Adrenal gland (tissue), 12 donors: Measurements from ENCODE around the gene BDNF. TPM values are rescaled to one million over a fixed set of nuclear protein-coding genes. Genes with fewer than 3 reads are reported as not detected.

Source experiments
- DNase-seq, 7 donors: peaks; one replicate each; pipeline ENCODE4 v3.0.0-alpha.2; 2019 to 2020
- H3K27ac ChIP-seq, 5 donors: fragments of 200-600 bp; sonication (generic) in 4 of 5; 1 replicate in 3 of 5; 2 replicates in 2 of 5; pipeline versions ENCODE4 v1.5.1 to v1.8.0; 2016 to 2020; ENCODE audit warnings: mild to moderate bottlenecking in 1 of 5
- H3K27me3 ChIP-seq: fragments of 200-600 bp; 2 replicates; pipeline ENCODE4 v1.8.0; 2021
- H3K36me3 ChIP-seq, 2 donors: fragments of 200-600 bp; replicated peaks in 1 of 2; 1 replicate in 1 of 2; 2 replicates in 1 of 2; pipeline versions ENCODE4 v1.5.1 to v1.8.0; 2018 to 2022
- H3K4me1 ChIP-seq, 2 donors: fragments of 200-600 bp; replicated peaks in 1 of 2; 1 replicate in 1 of 2; 2 replicates in 1 of 2; pipeline versions ENCODE4 v1.5.1 to v1.8.0; 2018 to 2021
- H3K4me3 ChIP-seq, 4 donors: fragments of 200-600 bp; sonication (generic) in 3 of 4; one replicate each; pipeline ENCODE4 v1.5.1; 2016 to 2018
- H3K9me3 ChIP-seq, 3 donors: fragments of 200-600 bp; sonication (generic) in 1 of 3; replicated peaks in 1 of 3; 1 replicate in 2 of 3; 2 replicates in 1 of 3; pipeline versions ENCODE4 v1.5.1 to v1.8.0; 2016 to 2021
- POLR2A ChIP-seq, 2 donors: fragments of 450-650 bp; IDR thresholded peaks; one replicate each; pipeline ENCODE4 v1.6.1; 2017; ENCODE audit warnings: antibody characterized with exemption in 2 of 2, mild to moderate bottlenecking in 2 of 2, moderate library complexity in 1 of 2
- WGBS, 4 donors: extraction: QIAGEN DNeasy Blood & Tissue Kit in 2 of 4; methylation state at CpG; one replicate each; pipeline versions ENCODE4 v1.1.5 to v1.1.7; 2013 to 2017; 5-methylcytosine and 5-hydroxymethylcytosine counted together
- intact Hi-C, 2 donors: fragments of 100-400 bp; cut with DNase I; formaldehyde crosslinking; loops; one replicate each; pipeline versions ENCODE4 v1.14.1 to v1.15.0; 2022 to 2023
- polyA plus RNA-seq, 3 donors: library from polyadenylated mRNA; stranded (reverse); fragments of 200-250 nt in 2 of 3; fragments of 350-450 nt in 1 of 3; fragmentation: Illumina TruSeq in 1 of 3; extraction: RNeasy Lipid Tissue Mini Kit (QIAGEN cat#74804) in 1 of 3; gene quantifications; one replicate each; pipeline ENCODE4 v1.2.3, GENCODE V29; 2013 to 2014
- total RNA-seq, 9 donors: library from RNA; depleted of rRNA in 4 of 9; stranded (reverse); fragments of >200 nt in 4 of 9; fragments of 120-200 nt in 1 of 9; fragmentation: NEBNext Ultra II Directional in 1 of 9; extraction: Animal tissue kit (Norgen Biotek cat#: 25700) in 1 of 9; gene quantifications; one replicate each; pipeline versions ENCODE4 v1.1.0 to v1.2.4, GENCODE V29; 2013 to 2023
- TF ChIP-seq, protein P1 (sequence below), 6 experiments: fragments of 450-650 bp in 4 of 6; fragments of 200-600 bp in 2 of 6; sonication (generic) in 1 of 6; IDR thresholded peaks; 1 replicate in 5 of 6; 2 replicates in 1 of 6; pipeline versions ENCODE4 v1.5.1 to v1.8.0; 2016 to 2021; ENCODE audit warnings: antibody characterized with exemption in 6 of 6, mild to moderate bottlenecking in 2 of 6, moderate library complexity in 1 of 6
- donor health status: healthy with polysubstance abuse.
- donor health status: Bipolar disorder and iron deficiency.
- donor health status: DM: yes; HTN: yes; CAD: no.
- donor health status: DM: no; HTN: no; CAD: no.
- donor health status: DM: no; HTN: no; CAD: no.
- donor health status: DM: yes; HTN: yes; CAD: no.

Gene BDNF
- total and polyA plus RNA-seq, 12 donors = under 0.01 to 0.42 (median 0.21) TPM; not detected in 2

GRCh38 chr11:27699926-27700350, 317 bp downstream of the BDNF start:
- WGBS, 4 donors = 0 to 1% (median 0%) methylated on average over 6 to 28 of the region's 28 CpGs
- intact Hi-C loops = loop anchor here in 1 of 2 donors (5.0 kb wide), 3 partner anchors 827 to 1457 kb away; no protein-coding TSS in a partner anchor
- H3K4me3 ChIP-seq = peak overlapping the region in 2 of 4 donors; percentile 21 to 60
- peaks cover 29% of the 10 kb centered on the region for H3K27me3 ChIP-seq
- H3K36me3 ChIP-seq = no peaks in the 10 kb centered on the region
- H3K9me3 ChIP-seq = no peaks in the 10 kb centered on the region
- peak in 2 of 7 donors; percentile 11 to 21 for DNase-seq
- peaks cover 21 to 25% of the 10 kb centered on the region in 2 donors for H3K4me1 ChIP-seq
- no peak overlapping the region for H3K27ac ChIP-seq
- TF ChIP-seq, protein P1, sequence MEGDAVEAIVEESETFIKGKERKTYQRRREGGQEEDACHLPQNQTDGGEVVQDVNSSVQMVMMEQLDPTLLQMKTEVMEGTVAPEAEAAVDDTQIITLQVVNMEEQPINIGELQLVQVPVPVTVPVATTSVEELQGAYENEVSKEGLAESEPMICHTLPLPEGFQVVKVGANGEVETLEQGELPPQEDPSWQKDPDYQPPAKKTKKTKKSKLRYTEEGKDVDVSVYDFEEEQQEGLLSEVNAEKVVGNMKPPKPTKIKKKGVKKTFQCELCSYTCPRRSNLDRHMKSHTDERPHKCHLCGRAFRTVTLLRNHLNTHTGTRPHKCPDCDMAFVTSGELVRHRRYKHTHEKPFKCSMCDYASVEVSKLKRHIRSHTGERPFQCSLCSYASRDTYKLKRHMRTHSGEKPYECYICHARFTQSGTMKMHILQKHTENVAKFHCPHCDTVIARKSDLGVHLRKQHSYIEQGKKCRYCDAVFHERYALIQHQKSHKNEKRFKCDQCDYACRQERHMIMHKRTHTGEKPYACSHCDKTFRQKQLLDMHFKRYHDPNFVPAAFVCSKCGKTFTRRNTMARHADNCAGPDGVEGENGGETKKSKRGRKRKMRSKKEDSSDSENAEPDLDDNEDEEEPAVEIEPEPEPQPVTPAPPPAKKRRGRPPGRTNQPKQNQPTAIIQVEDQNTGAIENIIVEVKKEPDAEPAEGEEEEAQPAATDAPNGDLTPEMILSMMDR (IDR thresholded peaks at IDR 0.05) = no peak
- no peak for TF ChIP-seq POLR2A (IDR thresholded peaks at IDR 0.05)

DNA sequence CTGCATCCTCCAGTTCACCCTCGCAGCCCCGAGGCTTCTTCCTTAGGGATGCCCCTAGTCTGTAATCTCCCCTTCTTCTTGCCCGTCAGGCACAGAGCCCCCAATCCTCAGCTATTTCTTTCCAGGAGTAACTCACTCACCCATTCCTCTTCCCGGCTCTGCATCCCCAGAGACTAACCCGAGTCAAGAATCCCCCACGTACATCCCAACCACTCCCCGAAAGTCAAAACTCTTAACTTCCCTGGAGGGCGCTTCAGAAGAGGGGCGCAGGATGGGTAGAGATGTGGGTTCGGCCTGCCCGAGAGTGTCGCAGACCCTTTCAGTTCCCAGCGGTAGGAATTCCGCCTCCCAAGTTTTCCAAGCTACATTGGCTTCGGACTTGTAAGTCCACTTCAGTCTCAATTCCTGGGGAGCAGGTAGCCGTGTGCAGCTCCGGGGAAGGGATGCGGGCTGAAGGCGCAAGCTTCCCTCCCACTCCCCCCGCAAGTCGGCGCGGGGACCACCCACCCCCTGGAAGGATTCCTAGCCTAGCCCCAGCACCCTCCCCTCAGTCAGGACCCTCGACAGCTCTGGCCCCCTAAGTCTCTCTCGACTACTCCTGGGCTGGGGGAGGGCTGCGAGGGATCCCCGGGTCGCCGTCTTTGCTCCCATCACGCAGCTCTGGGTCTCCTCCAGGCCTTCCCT, 871 bp downstream of the BDNF start:
- intact Hi-C loops = loop anchor here in 1 of 2 donors (5.0 kb wide), 3 partner anchors 828 to 1458 kb away; no protein-coding TSS in a partner anchor
- Histone ChIP-seq H3K27me3 (peaks cover 29% of the 10 kb centered on the region), H3K36me3 (no peaks in the 10 kb centered on the region), H3K9me3 (no peaks in the 10 kb centered on the region), H3K27ac (no peak overlapping the region), H3K4me3 (peak overlapping the region in 1 of 4 donors; percentile 60), H3K4me1 (peaks cover 21 to 25% of the 10 kb centered on the region in 2 donors)
- WGBS, 4 donors = 1 to 2% (median 2%) methylated on average over 12 to 30 of the region's 30 CpGs
- no peak for DNase-seq
- TF ChIP-seq, protein P1 (IDR thresholded peaks at IDR 0.05) = peak in 2 of 6 experiments; percentile 14 to 19
- no peak for TF ChIP-seq POLR2A (IDR thresholded peaks at IDR 0.05)

- Histone ChIP-seq H3K27ac (no peak overlapping the region), H3K4me3 (peak overlapping the region in 1 of 4 donors; percentile 60), H3K9me3 (no peaks in the 10 kb centered on the region), H3K27me3 (peaks cover 29% of the 10 kb centered on the region), H3K4me1 (peaks cover 21 to 25% of the 10 kb centered on the region in 2 donors), H3K36me3 (no peaks in the 10 kb centered on the region)
- TF ChIP-seq POLR2A (IDR thresholded peaks at IDR 0.05) = no peak
- TF ChIP-seq, protein P1 (IDR thresholded peaks at IDR 0.05) = peak; percentile 28 to 74 (median 60)
- DNase-seq = peak; percentile 66 to 81 (median 77)
- intact Hi-C loops = loop anchor here in 1 of 2 donors (5.0 kb wide), 3 partner anchors 828 to 1458 kb away; no protein-coding TSS in a partner anchor
- WGBS, 4 donors = 1% methylated on average over 17 to 18 of the region's 18 CpGs
These were observed 1.4 kb downstream of the BDNF start for GRCh38 chr11:27698872-27699241.

DNA sequence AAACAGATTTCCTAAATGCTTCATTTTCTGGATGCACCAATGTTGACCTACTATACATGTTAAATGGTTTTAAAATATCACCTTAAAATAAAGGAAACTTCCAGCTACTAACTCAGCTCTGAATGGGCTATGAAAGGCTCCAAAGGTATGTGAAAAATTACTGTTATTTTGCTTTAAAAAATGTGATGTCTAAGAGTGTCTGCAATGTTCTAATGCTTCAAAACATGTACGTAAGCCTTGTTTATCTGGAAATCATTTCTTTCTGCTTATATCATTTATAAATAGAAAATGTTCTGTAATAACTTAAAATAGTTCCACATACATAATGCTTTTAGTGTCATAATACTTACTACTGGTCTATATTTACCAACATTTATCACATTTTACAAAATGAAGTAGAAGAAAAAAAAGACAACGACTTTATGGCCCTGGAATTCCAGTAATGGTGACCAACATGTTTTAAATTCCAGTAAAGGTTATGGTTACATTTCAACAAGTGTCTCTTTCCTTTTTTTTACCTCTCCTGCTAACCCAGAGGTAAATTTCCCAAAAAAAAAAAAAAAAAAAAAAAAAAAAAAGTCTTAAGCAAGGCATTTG, 2.5 kb downstream of the BDNF start:
- no peak overlapping the region for H3K4me3 ChIP-seq
- no peak for DNase-seq
- H3K27me3 ChIP-seq = peaks cover 29% of the 10 kb centered on the region
- no peaks in the 10 kb centered on the region for H3K36me3 ChIP-seq
- intact Hi-C loops = loop anchor here in 1 of 2 donors (5.0 kb wide), 3 partner anchors 830 to 1460 kb away; no protein-coding TSS in a partner anchor
- peaks cover 21 to 25% of the 10 kb centered on the region in 2 donors for H3K4me1 ChIP-seq
- no peak overlapping the region for H3K27ac ChIP-seq
- TF ChIP-seq, protein P1 (IDR thresholded peaks at IDR 0.05) = no peak
- TF ChIP-seq POLR2A (IDR thresholded peaks at IDR 0.05) = no peak
- 57 to 73% (median 60%) methylated on average over 2 of the region's 2 CpGs for WGBS, 4 donors
- H3K9me3 ChIP-seq = no peaks in the 10 kb centered on the region
